Measurements from ENCODE around the gene POLL.

The POLL gene

GRCh38 chr10:101573885-101574753 lies 13.9 kb downstream of the POLL start:
- no peak for DNase-seq

- no peak for DNase-seq
Measured at GRCh38 chr10:101572785-101573184, 15.3 kb downstream of the POLL start.

GRCh38 chr10:101572126-101572525 lies 15.9 kb downstream of the POLL start:
- no peak for DNase-seq

GRCh38 chr10:101571271-101571925 lies 16.7 kb downstream of the POLL start:
- no peak for DNase-seq

- DNase-seq = no peak
Measured at GRCh38 chr10:101570428-101571270, 17.4 kb downstream of the POLL start.

GRCh38 chr10:101569622-101570427 lies 18.2 kb downstream of the POLL start:
- DNase-seq = peak; percentile 87

- DNase-seq = no peak
Measured at GRCh38 chr10:101569323-101569621, 18.8 kb downstream of the POLL start.

- DNase-seq = no peak
Measured at GRCh38 chr10:101568054-101568745, 19.9 kb downstream of the POLL start.

GRCh38 chr10:101567165-101568006 lies 20.7 kb downstream of the POLL start:
- no peak for DNase-seq

GRCh38 chr10:101566333-101567164 lies 21.5 kb downstream of the POLL start:
- no peak for DNase-seq

GRCh38 chr10:101565936-101566332 lies 22.1 kb downstream of the POLL start:
- no peak for DNase-seq

- no peak for DNase-seq
Measured at GRCh38 chr10:101565370-101565900, 22.6 kb downstream of the POLL start.

GRCh38 chr10:101564490-101564991 lies 23.5 kb downstream of the POLL start:
- no peak for DNase-seq

- DNase-seq = no peak
Measured at GRCh38 chr10:101563497-101564040, 24.5 kb downstream of the POLL start.

GRCh38 chr10:101563007-101563406 lies 25.1 kb downstream of the POLL start:
- DNase-seq = no peak

- DNase-seq = no peak
Measured at GRCh38 chr10:101562231-101562630, 25.8 kb downstream of the POLL start.

- DNase-seq = no peak
Measured at GRCh38 chr10:101561068-101561915, 26.8 kb downstream of the POLL start.

- DNase-seq = no peak
Measured at GRCh38 chr10:101560298-101561067, 27.6 kb downstream of the POLL start.
